GM19239 (cell line): ENCODE data around the gene ALG10B.

Source experiments
- DNase-seq: peaks from one replicate; pipeline ENCODE4 v3.0.0; 2011; ENCODE audit warnings: low spot score; ENCODE audit not compliant: insufficient read length
- FAIRE-seq: peaks from 2 replicates; lab custom pipeline; 2011; peaks lifted over from hg19 to GRCh38; lab: Jason Lieb, UNC

ALG10B gene

GRCh38 chr12:38370311-38370710, 53.7 kb downstream of the ALG10B start:
- FAIRE-seq (no peak), DNase-seq (no peak)

DNA sequence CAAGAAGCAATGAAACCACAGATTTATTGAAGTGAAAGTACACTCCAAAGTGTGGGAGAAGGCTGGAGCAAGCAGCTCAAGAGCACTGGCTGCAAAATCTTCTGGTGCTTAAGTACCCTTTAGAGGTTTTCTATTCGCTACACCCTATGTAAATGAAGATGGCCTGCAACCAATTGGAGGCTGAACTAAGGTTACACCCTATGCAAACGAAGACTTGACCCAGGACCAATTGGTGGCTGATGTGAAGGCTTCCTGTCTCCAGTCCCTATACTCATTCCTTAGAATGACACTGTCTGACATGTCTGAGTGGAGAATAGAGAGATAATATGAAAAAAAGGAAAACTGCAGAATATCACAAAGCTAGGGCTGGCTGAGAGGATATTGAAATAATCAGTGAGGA, 57.2 kb downstream of the ALG10B start:
- DNase-seq: no peak
- no peak for FAIRE-seq

- FAIRE-seq (no peak), DNase-seq (no peak)
Observed at GRCh38 chr12:38374751-38375150, 58.2 kb downstream of the ALG10B start.
